T-helper 17 cell (primary cell): ENCODE results near the gene RAB29. TPM values are rescaled to one million over a fixed set of nuclear protein-coding genes. Genes with fewer than 3 reads are reported as not detected.
"Not testable (repeated sequence)": the region's sequence is repeated elsewhere in the genome, so short reads cannot be mapped to it uniquely, and the experiment has no call there.

Experiments
- ATAC-seq: fragments of 150-1000 bp; cut with Tn5 transposase; 2 replicates; pipeline ENCODE4 v1.10.0; 2021; ENCODE audit warnings: mild to moderate bottlenecking, moderate library complexity
- DNase-seq, 3 donors: peaks; one replicate each; pipeline versions ENCODE4 v3.0.0 to v3.0.0-alpha.2; 2020 to 2021
- H3K9me3 ChIP-seq: one replicate; pipeline ENCODE4 v1.7.0; 2013; ENCODE audit warnings: low read length, mild to moderate bottlenecking; ENCODE audit not compliant: control insufficient read depth, poor library complexity, severe bottlenecking
- H3K27ac Mint-ChIP-seq: one replicate; pipeline ENCODE4 v1.8.0; 2022; ENCODE audit warnings: mild to moderate bottlenecking, moderate library complexity, mixed read lengths
- H3K27me3 Mint-ChIP-seq: one replicate; pipeline ENCODE4 v1.8.0; 2022; ENCODE audit warnings: mixed read lengths
- H3K36me3 Mint-ChIP-seq: one replicate; pipeline ENCODE4 v1.8.0; 2022; ENCODE audit warnings: low read depth, mixed read lengths
- H3K4me1 Mint-ChIP-seq: one replicate; pipeline ENCODE4 v1.8.0; 2022; ENCODE audit warnings: mild to moderate bottlenecking, mixed read lengths
- H3K4me3 Mint-ChIP-seq: one replicate; pipeline ENCODE4 v1.8.0; 2022; ENCODE audit warnings: mild to moderate bottlenecking, moderate library complexity, mixed read lengths
- total RNA-seq, 4 donors: library from RNA in 2 of 4; stranded (reverse) in 2 of 4; gene quantifications; one replicate each; pipeline ENCODE4 v1.2.3 and lab custom pipeline; 2022 to 2026

Gene RAB29
- total RNA-seq, 2 donors from 2014 or later = 30.5 to 38.2 TPM

DNA sequence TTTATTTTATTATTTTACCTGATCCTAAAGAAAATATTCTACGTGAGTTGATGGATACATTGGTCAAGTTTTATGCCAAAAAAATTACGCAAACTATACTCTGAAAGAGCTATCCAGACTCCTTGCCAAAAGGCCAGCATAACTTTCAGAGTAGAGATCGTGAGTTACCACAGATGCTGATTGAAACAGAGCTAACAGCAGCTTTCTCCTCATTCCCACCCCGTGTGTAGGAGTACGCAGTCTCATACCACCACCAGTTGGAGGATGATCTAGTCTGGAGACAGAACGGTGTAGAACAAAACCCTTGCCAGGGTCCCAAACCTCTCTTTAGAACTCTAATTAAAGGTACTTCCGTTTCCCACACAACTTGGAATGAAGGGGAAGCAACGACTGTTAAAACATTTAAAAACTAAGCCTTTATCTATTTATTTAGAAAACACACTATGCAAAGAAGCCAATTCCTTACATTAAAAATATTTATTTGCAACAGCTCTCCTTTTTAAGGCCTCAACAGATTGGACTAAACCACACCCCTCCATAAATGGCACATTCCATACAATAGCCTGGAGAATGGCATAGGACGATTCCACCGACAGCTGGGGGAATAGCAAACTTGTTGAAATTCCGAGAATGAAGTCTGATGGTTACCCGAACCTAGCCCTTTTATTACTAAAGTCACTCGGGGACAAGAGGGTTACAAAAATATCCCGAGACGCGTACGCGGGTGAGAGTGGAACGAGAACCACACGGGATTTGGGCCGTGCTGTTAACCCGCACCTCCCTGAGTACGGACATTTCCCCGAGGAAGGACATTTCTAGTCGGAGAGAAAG, 26.7 kb downstream of the RAB29 start:
- peak overlapping the region; percentile 99 for H3K4me3 Mint-ChIP-seq

DNA sequence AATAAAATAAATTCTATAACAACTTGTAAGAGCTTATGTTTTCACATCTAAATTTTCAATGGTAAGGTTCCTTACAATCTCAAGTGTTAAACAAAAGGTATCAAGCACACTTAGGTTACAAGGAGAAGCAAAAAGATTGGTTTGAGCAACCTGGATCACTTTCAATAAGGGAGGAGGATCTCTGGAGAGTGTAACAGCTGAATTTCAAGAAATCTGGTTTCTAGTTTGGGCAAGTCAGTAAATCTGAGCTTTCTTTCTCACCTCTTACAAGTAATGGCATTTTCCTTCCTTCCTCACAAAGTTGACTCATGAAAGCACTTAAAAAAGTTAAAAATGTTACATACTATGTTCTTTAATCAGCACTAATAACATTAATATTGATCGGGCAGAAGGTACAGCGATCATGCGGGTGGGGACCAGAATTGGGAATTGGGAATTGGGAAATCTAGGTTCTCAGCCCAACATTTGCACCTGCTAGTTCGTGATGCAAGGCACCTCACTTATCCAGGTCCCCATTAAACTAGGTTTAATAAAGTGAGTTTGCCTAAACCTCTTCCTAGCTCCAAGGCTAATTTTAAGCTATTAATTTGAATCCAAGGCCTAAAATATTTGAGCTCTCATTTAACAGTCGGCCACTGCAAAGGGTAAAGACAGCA, 28.4 kb downstream of the RAB29 start:
- ATAC-seq (no peak), DNase-seq (no peak)
- peak overlapping the region; percentile 69 for H3K27ac Mint-ChIP-seq
- H3K27me3 Mint-ChIP-seq = no peaks in the 10 kb centered on the region
- peaks cover 36% of the 10 kb centered on the region for H3K4me1 Mint-ChIP-seq
- peaks cover 3% of the 10 kb centered on the region for H3K36me3 Mint-ChIP-seq
- H3K4me3 Mint-ChIP-seq = no peak overlapping the region
- no peaks in the 10 kb centered on the region for H3K9me3 ChIP-seq

More for the DNA sequence above, 26.7 kb downstream of the RAB29 start:
- ATAC-seq (peak; percentile 19), DNase-seq (no peak)
- Mint-ChIP-seq H3K27ac (peak overlapping the region; percentile 92), H3K4me1 (peaks cover 32% of the 10 kb centered on the region), H3K36me3 (peaks cover 3% of the 10 kb centered on the region), H3K27me3 (no peaks in the 10 kb centered on the region)
- no peaks in the 10 kb centered on the region for H3K9me3 ChIP-seq

DNA sequence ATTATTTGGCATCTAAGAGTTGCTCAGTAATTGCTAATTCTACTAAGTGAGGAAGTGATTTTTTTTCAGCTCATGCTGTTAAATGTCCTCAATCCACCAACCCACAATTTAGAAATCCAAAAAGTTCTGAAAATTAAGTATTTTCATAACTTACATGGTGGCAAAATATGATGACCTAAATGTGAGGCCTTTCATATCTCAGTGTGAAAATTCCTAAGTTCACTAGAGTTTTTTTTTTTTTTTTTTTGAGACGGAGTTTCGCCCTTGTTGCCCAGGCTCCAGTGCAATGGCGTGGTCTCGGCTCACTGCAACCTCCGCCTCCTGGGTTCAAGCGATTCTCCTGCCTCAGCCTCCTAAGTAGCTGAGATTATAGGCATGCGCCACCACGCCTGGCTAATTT, 30.9 kb downstream of the RAB29 start:
- H3K27me3 Mint-ChIP-seq = no peaks in the 10 kb centered on the region
- peaks cover 33% of the 10 kb centered on the region for H3K4me1 Mint-ChIP-seq
- H3K4me3 Mint-ChIP-seq = no peak overlapping the region
- DNase-seq (no peak), ATAC-seq (no peak)
- no peaks in the 10 kb centered on the region for H3K9me3 ChIP-seq
- peak overlapping the region; percentile 87 for H3K27ac Mint-ChIP-seq
- H3K36me3 Mint-ChIP-seq = no peaks in the 10 kb centered on the region

DNA sequence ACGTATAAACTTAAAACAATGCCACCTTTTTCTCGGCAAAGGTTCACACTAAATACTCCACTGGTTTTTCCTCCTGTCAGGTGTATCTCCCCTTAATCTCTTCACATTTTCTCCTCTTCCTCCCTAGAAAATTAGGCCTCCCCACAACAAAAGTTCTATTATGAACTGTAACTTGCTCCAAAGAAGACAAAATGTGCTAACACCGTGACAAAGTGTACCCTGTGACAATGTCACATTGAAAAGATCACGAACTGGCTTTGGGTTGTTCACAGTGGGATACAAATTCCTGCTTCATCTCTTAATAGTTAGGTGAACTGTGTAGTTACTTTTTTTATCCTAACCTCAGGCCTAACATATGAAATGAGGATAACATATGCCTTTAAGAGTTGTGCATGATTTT, 31.3 kb downstream of the RAB29 start:
- ATAC-seq (no peak), DNase-seq (no peak)
- Mint-ChIP-seq H3K4me3 (no peak overlapping the region), H3K36me3 (no peaks in the 10 kb centered on the region), H3K4me1 (peaks cover 32% of the 10 kb centered on the region), H3K27ac (peak overlapping the region; percentile 87), H3K27me3 (no peaks in the 10 kb centered on the region)
- no peaks in the 10 kb centered on the region for H3K9me3 ChIP-seq

DNA sequence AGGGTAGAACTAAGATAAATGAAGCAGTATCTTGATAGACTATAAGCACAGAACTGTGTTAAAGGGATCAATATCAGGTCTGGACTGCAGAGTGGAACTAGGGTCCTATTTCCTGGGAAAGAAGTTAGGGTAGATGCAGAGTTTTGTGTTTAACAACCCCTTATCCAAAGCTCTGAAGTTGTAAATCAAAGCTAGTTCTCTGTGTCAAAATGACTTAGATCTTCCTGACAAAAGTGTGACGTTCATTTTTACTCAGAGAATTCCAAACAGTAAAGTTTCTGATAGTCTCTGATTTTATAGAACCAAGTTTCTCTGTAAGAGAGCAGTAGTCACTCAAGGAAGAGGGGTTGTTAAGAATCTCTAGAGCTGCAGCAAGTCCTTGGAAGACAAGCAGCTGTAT, 33.6 kb downstream of the RAB29 start:
- H3K9me3 ChIP-seq = no peaks in the 10 kb centered on the region
- ATAC-seq (no peak), DNase-seq (no peak)
- Mint-ChIP-seq H3K4me3 (no peak overlapping the region), H3K4me1 (peaks cover 27% of the 10 kb centered on the region), H3K27me3 (no peaks in the 10 kb centered on the region), H3K27ac (peak overlapping the region; percentile 19), H3K36me3 (no peaks in the 10 kb centered on the region)

DNA sequence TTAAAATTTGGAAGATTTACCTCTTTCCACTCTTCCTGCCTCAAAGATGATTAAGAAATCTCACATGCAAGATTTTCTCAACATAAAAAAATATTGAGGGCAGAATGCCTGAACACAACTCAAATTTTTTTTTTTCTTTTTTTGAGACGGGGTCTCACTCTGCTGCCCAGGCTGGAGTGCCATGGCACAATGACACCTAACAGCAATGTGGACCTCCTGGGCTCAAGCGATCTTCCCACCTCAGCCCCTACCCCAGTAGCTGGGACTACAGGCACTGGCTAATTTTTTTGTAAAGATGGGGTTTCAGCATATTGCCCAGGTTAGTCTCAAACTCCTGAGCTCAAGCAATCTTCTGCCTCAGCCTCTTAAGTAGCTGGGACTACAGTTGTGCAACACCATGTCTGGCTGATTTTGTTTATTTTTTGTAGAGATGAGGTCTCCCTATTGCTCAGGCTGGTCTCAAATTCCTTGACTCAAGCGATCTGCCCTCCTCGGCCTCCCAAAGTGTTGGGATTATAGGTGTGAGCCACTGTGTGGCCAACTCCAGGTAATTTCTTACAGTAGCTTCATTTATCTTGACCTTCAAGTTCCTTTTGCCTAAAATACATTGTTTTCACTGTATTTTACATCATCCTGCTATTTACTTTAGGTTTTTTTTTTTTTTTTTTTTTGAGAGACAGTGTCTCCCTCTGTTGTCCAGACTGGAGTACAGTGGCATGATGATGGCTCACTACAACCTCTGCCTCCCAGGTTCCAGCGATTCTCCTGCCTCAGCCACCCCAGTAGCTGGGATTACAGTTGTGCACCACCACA, 35.7 kb downstream of the RAB29 start:
- no peaks in the 10 kb centered on the region for H3K9me3 ChIP-seq
- Mint-ChIP-seq H3K4me1 (peaks cover 22% of the 10 kb centered on the region), H3K4me3 (peak overlapping the region; percentile 5), H3K27me3 (no peaks in the 10 kb centered on the region), H3K36me3 (no peaks in the 10 kb centered on the region), H3K27ac (peak overlapping the region; percentile 85)
- ATAC-seq = no peak
- no peak for DNase-seq

DNA sequence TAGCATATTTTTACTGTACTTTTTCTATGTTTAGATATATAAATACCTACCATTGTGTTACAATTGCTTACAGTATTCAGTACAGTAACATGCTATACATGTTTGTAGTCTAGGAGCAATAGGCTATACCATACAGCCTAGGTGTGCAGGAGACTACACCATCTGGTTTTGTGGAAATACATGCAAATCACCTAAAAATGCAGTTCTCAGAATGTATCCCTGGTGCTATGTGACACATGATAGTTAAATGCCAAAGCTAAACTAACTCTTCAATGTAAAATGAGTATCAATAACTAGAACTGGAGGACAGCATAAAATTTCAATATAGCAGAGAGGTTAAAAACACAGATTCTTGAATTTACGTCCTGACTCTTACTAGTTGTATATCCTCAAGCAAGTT, 40.1 kb downstream of the RAB29 start:
- Mint-ChIP-seq H3K27ac (peak overlapping the region; percentile 11), H3K36me3 (no peaks in the 10 kb centered on the region), H3K4me1 (peaks cover 20% of the 10 kb centered on the region), H3K4me3 (no peak overlapping the region), H3K27me3 (no peaks in the 10 kb centered on the region)
- DNase-seq = no peak
- H3K9me3 ChIP-seq = no peaks in the 10 kb centered on the region
- no peak for ATAC-seq

DNA sequence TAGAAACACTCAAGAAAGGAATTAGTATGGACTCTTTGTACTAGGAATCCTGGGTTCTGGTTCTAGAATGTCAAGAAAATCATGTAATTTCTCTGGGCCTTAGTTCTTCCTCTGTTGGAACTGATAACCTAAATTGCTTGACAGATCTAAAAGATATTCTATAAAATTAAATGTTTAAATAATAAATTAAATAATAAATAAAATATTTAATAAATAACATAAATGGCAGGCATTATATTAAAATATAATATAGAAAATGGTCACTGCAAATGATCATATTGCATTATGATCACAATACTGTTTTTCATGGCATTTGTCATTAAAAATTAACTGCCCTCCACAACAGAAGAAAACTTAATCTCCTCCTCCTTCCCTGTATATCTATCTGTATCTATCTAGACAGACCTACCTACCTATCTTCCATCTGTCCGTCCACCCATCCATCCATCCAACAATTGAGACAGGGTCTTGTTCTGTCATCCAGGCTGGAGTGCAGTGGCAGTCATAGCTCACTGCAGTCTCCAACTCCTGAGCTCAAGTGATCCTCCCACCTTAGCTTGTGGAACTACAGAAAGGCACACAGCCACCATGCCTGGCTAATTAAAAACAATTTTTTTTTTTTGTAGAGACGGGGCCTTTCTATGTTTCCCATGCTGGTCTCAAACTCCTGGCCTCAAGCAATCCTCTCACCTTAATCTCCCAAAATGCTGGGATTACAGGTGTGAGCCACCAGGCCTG, 41.7 kb downstream of the RAB29 start:
- peaks cover 20% of the 10 kb centered on the region for H3K4me1 Mint-ChIP-seq
- ATAC-seq = no peak

DNA sequence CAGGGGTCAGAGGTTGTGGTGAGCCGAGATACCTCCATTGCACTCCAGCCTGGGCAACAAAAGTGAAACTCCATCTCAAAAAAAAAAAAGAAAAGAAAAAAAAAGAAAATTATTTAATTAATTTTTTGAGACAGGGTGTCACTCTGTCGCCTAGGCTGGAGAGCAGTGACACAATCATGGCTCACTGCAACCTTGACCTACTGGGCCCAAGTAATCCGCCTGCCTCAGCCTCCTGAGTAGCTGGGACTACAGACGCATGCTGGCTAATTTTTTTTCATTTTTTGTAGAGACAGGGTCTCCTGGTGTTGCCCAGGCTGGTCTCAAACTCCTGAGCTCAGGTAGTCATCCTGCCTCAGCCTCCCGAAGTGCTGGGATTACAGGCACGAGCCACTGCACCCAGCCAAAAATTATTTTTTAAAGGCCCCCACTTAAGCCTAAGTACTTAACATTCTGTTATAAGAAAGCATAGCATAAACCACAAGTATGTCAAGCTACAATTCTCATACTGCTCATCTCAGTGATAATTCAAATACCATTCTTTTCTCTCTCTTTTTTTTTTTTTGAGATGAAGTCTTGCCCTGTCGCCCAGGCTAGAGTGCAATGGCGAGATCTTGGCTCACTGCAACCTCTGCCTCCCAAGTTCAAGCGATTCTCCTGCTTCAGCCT, 45.2 kb downstream of the RAB29 start:
- Mint-ChIP-seq H3K27me3 (no peaks in the 10 kb centered on the region), H3K27ac (peak overlapping the region; percentile 49), H3K36me3 (no peaks in the 10 kb centered on the region), H3K4me1 (peaks cover 13% of the 10 kb centered on the region), H3K4me3 (no peak overlapping the region)
- DNase-seq (no peak), ATAC-seq (no peak)
- H3K9me3 ChIP-seq = no peaks in the 10 kb centered on the region

More for the DNA sequence above, 41.7 kb downstream of the RAB29 start:
- DNase-seq = no peak
- Mint-ChIP-seq H3K27ac (peak overlapping the region; percentile 76), H3K4me3 (no peak overlapping the region), H3K27me3 (no peaks in the 10 kb centered on the region), H3K36me3 (no peaks in the 10 kb centered on the region)
- no peaks in the 10 kb centered on the region for H3K9me3 ChIP-seq

DNA sequence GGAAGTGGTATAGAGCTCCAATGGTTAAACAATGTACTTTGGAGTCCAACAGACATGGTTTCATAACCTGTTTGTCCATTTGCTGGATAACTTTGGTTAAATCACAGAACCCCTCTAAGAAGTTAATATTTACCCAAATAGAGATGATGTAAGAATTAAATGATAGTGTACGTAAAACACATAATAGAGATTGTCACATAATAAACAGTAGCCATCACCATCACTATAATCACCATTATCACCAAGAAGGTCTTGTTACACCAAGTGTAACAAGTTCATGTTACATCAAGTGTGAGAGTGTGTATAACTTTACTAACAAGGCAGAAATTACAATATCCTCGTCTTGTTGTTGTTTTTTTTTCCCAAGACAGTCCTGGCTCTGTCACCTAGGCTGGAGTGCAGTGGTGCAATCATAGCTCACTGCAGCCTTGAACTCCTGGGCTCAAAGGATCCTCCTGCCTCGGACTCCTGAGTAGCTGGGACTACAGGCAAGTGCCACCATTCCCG, 48.6 kb downstream of the RAB29 start:
- H3K4me1 Mint-ChIP-seq = peaks cover 8% of the 10 kb centered on the region
- H3K9me3 ChIP-seq = no peaks in the 10 kb centered on the region
- DNase-seq (no peak), ATAC-seq (no peak)
- H3K27ac Mint-ChIP-seq = no peak overlapping the region
- H3K4me3 Mint-ChIP-seq = no peak overlapping the region
- no peaks in the 10 kb centered on the region for H3K27me3 Mint-ChIP-seq
- no peaks in the 10 kb centered on the region for H3K36me3 Mint-ChIP-seq

DNA sequence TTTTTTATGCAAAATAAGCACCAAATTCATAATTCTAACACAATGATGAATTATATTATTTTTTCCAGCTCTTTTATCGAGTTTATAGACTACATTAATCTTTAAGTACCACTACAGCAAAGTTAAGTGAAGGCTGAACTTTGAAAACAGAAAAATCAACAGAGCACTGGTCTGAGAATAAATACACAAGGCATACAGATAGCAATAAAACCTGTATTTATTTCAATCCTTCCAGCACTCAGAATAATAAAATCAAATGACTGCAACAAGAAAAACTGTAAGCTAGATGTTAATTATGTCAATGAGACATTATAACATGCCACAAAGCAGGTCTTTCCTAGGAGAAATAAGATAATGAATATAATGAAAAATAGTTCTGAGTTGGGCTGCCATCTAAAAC, 49.8 kb downstream of the RAB29 start:
- Mint-ChIP-seq H3K36me3 (no peaks in the 10 kb centered on the region), H3K27ac (no peak overlapping the region)

DNA sequence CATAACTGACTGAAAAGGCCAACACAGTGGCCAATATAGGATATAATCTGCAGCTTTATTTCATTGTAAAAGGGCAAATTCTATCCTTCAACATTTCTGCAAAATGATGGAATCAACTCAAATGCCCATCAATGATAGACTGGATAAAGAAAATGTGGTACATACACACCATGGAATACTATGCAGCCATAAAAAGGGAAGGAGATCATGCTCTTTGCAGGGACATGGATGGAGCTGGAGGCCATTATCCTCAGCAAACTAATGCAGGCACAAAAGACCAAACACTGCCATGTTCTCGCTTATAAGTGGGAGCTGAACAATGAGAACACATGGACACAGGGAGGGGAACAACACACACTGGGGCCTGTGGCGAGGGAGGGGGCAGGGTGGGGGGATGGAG, 54.5 kb downstream of the RAB29 start:
- not testable (repeated sequence) for H3K4me1 Mint-ChIP-seq, H3K36me3 Mint-ChIP-seq, ATAC-seq, H3K9me3 ChIP-seq, H3K4me3 Mint-ChIP-seq, DNase-seq, H3K27ac Mint-ChIP-seq, H3K27me3 Mint-ChIP-seq

More for the DNA sequence above, 49.8 kb downstream of the RAB29 start:
- DNase-seq (no peak), ATAC-seq (no peak)
- no peaks in the 10 kb centered on the region for H3K9me3 ChIP-seq
- H3K4me1 Mint-ChIP-seq = peaks cover 5% of the 10 kb centered on the region
- no peak overlapping the region for H3K4me3 Mint-ChIP-seq
- H3K27me3 Mint-ChIP-seq = no peaks in the 10 kb centered on the region
